Erythroblast (primary cell): Measurements from ENCODE around the gene NT5DC2.

Experiments
- GATA1 ChIP-seq: IDR thresholded peaks from 2 replicates; pipeline ENCODE4 v1.6.1; 2011; ENCODE audit warnings: low read depth, mild to moderate bottlenecking, control low read depth, low read length, moderate library complexity
- POLR2A ChIP-seq: IDR thresholded peaks from 2 replicates; pipeline ENCODE4 v1.6.1; 2011; ENCODE audit warnings: mild to moderate bottlenecking, low read length

GRCh38 chr3:52509753-52510328, 23.8 kb downstream of the NT5DC2 start:
- TF ChIP-seq POLR2A (no peak), GATA1 (no peak)
